Brain microvascular endothelial cell (primary cell): ENCODE measurements around the gene PROB1.

Experiments
- DNase-seq: peaks from one replicate; pipeline ENCODE4 v3.0.0-alpha.2; 2020
- H3K27ac ChIP-seq: fragments of 250-450 bp; sonication (Bioruptor Pico); 2 replicates; pipeline ENCODE4 v1.5.1; 2020; ENCODE audit warnings: mild to moderate bottlenecking, moderate library complexity
- H3K27me3 ChIP-seq: fragments of 250-450 bp; sonication (Bioruptor Pico); replicated peaks from 2 replicates; pipeline ENCODE4 v1.5.1; 2020; ENCODE audit warnings: mild to moderate bottlenecking
- H3K36me3 ChIP-seq: fragments of 250-450 bp; sonication (Bioruptor Pico); replicated peaks from 2 replicates; pipeline ENCODE4 v1.5.1; 2020; ENCODE audit warnings: mild to moderate bottlenecking
- H3K4me3 ChIP-seq: 2 replicates; pipeline ENCODE4 v1.5.1; 2011; ENCODE audit warnings: low read depth, mild to moderate bottlenecking, control low read depth, low read length, moderate library complexity
- CTCF ChIP-seq: IDR thresholded peaks from 2 replicates; pipeline ENCODE4 v1.5.1; 2011; ENCODE audit warnings: low read depth, mild to moderate bottlenecking, moderate library complexity, low read length, control low read depth, inconsistent platforms; ENCODE audit errors: missing control alignments
- in situ Hi-C: cut with HindIII; loops from 2 replicates; pipeline ENCODE4 v1.10.0; 2017; ENCODE audit warnings: low sequenced_read_pairs, low pct_ligation_motif_present

Gene PROB1

GRCh38 chr5:139385061-139386049, 9.5 kb downstream of the PROB1 start:
- Histone ChIP-seq H3K36me3 (no peaks in the 10 kb centered on the region), H3K27ac (no peak overlapping the region), H3K4me3 (no peak overlapping the region), H3K27me3 (no peaks in the 10 kb centered on the region)
- peak; percentile 8 for TF ChIP-seq CTCF
- DNase-seq: no peak
- in situ Hi-C loops: no loop called here

- in situ Hi-C loops: no loop called here
- Histone ChIP-seq H3K27me3 (no peaks in the 10 kb centered on the region), H3K36me3 (no peaks in the 10 kb centered on the region), H3K27ac (no peak overlapping the region), H3K4me3 (no peak overlapping the region)
- no peak for DNase-seq
- no peak for TF ChIP-seq CTCF
Observed at GRCh38 chr5:139384591-139385051, 10.3 kb downstream of the PROB1 start.

- no peaks in the 10 kb centered on the region for H3K27me3 ChIP-seq
- no peak for DNase-seq
- H3K4me3 ChIP-seq: no peak overlapping the region
- H3K27ac ChIP-seq: no peak overlapping the region
- TF ChIP-seq CTCF: no peak
- in situ Hi-C loops: no loop called here
- H3K36me3 ChIP-seq: no peaks in the 10 kb centered on the region
Observed at GRCh38 chr5:139383993-139384590, 10.8 kb downstream of the PROB1 start.

GRCh38 chr5:139383275-139383992, 11.5 kb downstream of the PROB1 start, which contains the start of gene SLC23A1:
Gene SLC23A1, minus strand, starts transcription at chr5:139383297. Its CDS starts 44 bp downstream, at chr5:139383253.
- no peak for TF ChIP-seq CTCF
- Histone ChIP-seq H3K36me3 (no peaks in the 10 kb centered on the region), H3K27me3 (no peaks in the 10 kb centered on the region), H3K27ac (no peak within 1 kb of the TSS), H3K4me3 (no peak within 1 kb of the TSS)
- no peak for DNase-seq
- in situ Hi-C loops: no loop called here

GRCh38 chr5:139382807-139383206, 12.1 kb downstream of the PROB1 start:
- Histone ChIP-seq H3K27me3 (no peaks in the 10 kb centered on the region), H3K36me3 (no peaks in the 10 kb centered on the region), H3K4me3 (no peak overlapping the region), H3K27ac (no peak overlapping the region)
- in situ Hi-C loops: no loop called here
- TF ChIP-seq CTCF: no peak
- DNase-seq: no peak
